ENCODE data around the gene PNMT. TPM values are rescaled to one million over a fixed set of nuclear protein-coding genes. Genes with fewer than 3 reads are reported as not detected.

Gene PNMT
- total RNA-seq, 1 donor from 2014 or later: 0.22 TPM

DNA sequence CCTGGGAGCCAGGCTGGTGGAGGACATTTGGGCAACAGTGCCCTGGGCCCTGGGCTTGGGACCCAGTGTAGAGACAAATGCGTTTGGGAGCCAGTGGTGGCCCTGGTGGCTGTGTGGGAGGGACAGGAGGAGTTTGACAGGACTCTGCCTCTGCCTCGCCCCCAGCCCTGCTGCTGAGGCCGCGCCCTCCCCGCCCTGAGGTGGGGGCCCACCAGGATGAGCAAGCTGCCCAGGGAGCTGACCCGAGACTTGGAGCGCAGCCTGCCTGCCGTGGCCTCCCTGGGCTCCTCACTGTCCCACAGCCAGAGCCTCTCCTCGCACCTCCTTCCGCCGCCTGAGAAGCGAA, 15.0 kb upstream of the PNMT start:
- Mint-ChIP-seq H3K4me1 (ENCODE audit: low read depth) (peaks cover 11% of the 10 kb centered on the region), H3K4me3 (ENCODE audit: unreplicated experiment) (no peak overlapping the region)
- no peak for TF ChIP-seq CTCF (IDR thresholded peaks at IDR 0.05)

GRCh38 chr17:39653662-39654331, 14.5 kb upstream of the PNMT start:
- H3K9me3 Mint-ChIP-seq (ENCODE audit: low read depth): no peaks in the 10 kb centered on the region
- no peak for DNase-seq (ENCODE audit: low spot score)
- no peaks in the 10 kb centered on the region for H3K36me3 Mint-ChIP-seq (ENCODE audit: low read depth)
- H3K27me3 Mint-ChIP-seq (ENCODE audit: low read depth): no peaks in the 10 kb centered on the region
- H3K4me3 Mint-ChIP-seq (ENCODE audit: unreplicated experiment): no peak overlapping the region
- H3K4me1 Mint-ChIP-seq (ENCODE audit: low read depth): peaks cover 7% of the 10 kb centered on the region
- peak; percentile 85 for TF ChIP-seq CTCF (IDR thresholded peaks at IDR 0.05)
- H3K27ac Mint-ChIP-seq (ENCODE audit: unreplicated experiment): no peak overlapping the region

More for the DNA sequence above, 15.0 kb upstream of the PNMT start:
- Mint-ChIP-seq H3K36me3 (ENCODE audit: low read depth) (no peaks in the 10 kb centered on the region), H3K9me3 (ENCODE audit: low read depth) (no peaks in the 10 kb centered on the region), H3K27me3 (ENCODE audit: low read depth) (no peaks in the 10 kb centered on the region), H3K27ac (ENCODE audit: unreplicated experiment) (no peak overlapping the region)
- no peak for DNase-seq (ENCODE audit: low spot score)

DNA sequence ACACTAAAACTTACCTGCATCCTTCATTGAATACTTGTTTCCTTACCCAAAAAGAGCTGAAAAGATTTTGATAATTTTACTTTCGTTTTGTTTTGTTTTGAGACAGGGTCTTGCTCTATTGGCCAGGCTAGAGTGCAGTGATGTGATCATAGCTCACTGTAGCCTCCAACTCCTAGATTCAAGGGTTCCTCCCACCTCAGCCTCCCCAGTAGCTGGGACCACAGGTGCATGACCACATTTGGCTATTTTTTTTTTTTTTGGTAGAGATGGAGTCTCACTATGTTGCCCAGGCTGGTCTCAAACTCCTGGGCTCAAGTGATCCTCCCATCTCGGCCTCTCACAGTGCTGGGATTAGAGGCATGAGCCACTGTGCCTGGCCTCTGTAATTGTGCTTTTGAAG, 13.1 kb upstream of the PNMT start:
- Mint-ChIP-seq H3K9me3 (ENCODE audit: low read depth) (no peaks in the 10 kb centered on the region), H3K4me1 (ENCODE audit: low read depth) (peaks cover 2% of the 10 kb centered on the region), H3K27me3 (ENCODE audit: low read depth) (no peaks in the 10 kb centered on the region), H3K27ac (ENCODE audit: unreplicated experiment) (no peak overlapping the region), H3K4me3 (ENCODE audit: unreplicated experiment) (no peak overlapping the region), H3K36me3 (ENCODE audit: low read depth) (no peaks in the 10 kb centered on the region)
- no peak for DNase-seq (ENCODE audit: low spot score)
- no peak for TF ChIP-seq CTCF (IDR thresholded peaks at IDR 0.05)

DNA sequence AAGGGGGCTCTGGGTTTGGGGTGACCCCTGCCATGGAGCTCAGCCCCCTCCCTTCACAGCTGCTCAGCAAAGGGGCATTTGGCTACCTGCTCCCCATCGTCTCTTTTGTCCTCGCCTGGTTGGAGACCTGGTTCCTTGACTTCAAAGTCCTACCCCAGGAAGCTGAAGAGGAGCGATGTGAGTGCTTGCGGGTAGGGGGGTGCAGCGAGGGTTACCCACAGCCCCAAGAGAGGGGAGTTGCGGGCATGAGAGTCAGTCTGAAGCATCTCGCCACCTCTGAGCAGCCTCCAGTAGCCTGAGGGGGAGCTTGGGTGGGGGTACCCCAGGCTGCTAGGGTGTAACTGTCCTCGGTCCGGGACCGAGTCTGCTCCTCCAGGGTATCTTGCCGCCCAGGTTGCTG, 9.9 kb upstream of the PNMT start:
- TF ChIP-seq CTCF (IDR thresholded peaks at IDR 0.05): no peak
- H3K36me3 Mint-ChIP-seq (ENCODE audit: low read depth): peaks cover 5% of the 10 kb centered on the region
- no peak overlapping the region for H3K4me3 Mint-ChIP-seq (ENCODE audit: unreplicated experiment)
- no peak for DNase-seq (ENCODE audit: low spot score)
- no peaks in the 10 kb centered on the region for H3K27me3 Mint-ChIP-seq (ENCODE audit: low read depth)
- H3K27ac Mint-ChIP-seq (ENCODE audit: unreplicated experiment): no peak overlapping the region
- peaks cover 11% of the 10 kb centered on the region for H3K4me1 Mint-ChIP-seq (ENCODE audit: low read depth)
- H3K9me3 Mint-ChIP-seq (ENCODE audit: low read depth): no peaks in the 10 kb centered on the region

GRCh38 chr17:39658760-39659159, 9.5 kb upstream of the PNMT start:
- Mint-ChIP-seq H3K4me1 (ENCODE audit: low read depth) (peaks cover 11% of the 10 kb centered on the region), H3K27me3 (ENCODE audit: low read depth) (no peaks in the 10 kb centered on the region), H3K27ac (ENCODE audit: unreplicated experiment) (no peak overlapping the region), H3K4me3 (ENCODE audit: unreplicated experiment) (no peak overlapping the region), H3K36me3 (ENCODE audit: low read depth) (peaks cover 5% of the 10 kb centered on the region), H3K9me3 (ENCODE audit: low read depth) (no peaks in the 10 kb centered on the region)
- no peak for TF ChIP-seq CTCF (IDR thresholded peaks at IDR 0.05)
- no peak for DNase-seq (ENCODE audit: low spot score)
